Measurements from ENCODE around the gene IRF2BP1. TPM values are rescaled to one million over a fixed set of nuclear protein-coding genes. Genes with fewer than 3 reads are reported as not detected.
A peak's percentile ranks its signal among the peaks of the same experiment; 100 is the strongest.

IRF2BP1 gene
- total RNA-seq, 3 donors from 2014 or later, result 19.0 to 33.7 (median 19.8) TPM

GRCh38 chr19:45920458-45920857 lies 34.5 kb upstream of the IRF2BP1 start:
- Histone ChIP-seq H3K36me3 (ENCODE audit: low read depth) (no peaks in the 10 kb centered on the region), H3K4me1 (ENCODE audit: low read depth) (no peaks in the 10 kb centered on the region), H3K4me3 (no peak overlapping the region), H3K9me3 (no peaks in the 10 kb centered on the region)
- DNase-seq (peak in 1 of 3 donors; percentile 9), ATAC-seq (no peak)
- TF ChIP-seq, protein P1, sequence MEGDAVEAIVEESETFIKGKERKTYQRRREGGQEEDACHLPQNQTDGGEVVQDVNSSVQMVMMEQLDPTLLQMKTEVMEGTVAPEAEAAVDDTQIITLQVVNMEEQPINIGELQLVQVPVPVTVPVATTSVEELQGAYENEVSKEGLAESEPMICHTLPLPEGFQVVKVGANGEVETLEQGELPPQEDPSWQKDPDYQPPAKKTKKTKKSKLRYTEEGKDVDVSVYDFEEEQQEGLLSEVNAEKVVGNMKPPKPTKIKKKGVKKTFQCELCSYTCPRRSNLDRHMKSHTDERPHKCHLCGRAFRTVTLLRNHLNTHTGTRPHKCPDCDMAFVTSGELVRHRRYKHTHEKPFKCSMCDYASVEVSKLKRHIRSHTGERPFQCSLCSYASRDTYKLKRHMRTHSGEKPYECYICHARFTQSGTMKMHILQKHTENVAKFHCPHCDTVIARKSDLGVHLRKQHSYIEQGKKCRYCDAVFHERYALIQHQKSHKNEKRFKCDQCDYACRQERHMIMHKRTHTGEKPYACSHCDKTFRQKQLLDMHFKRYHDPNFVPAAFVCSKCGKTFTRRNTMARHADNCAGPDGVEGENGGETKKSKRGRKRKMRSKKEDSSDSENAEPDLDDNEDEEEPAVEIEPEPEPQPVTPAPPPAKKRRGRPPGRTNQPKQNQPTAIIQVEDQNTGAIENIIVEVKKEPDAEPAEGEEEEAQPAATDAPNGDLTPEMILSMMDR (IDR thresholded peaks at IDR 0.05), result no peak
- intact Hi-C loops (cut with DNase I, micrococcal nuclease), result no loop called here

GRCh38 chr19:45919678-45920077 lies 33.7 kb upstream of the IRF2BP1 start:
- no peak overlapping the region for H3K4me3 ChIP-seq
- intact Hi-C loops (cut with DNase I, micrococcal nuclease), result no loop called here
- H3K9me3 ChIP-seq, result no peaks in the 10 kb centered on the region
- no peaks in the 10 kb centered on the region for H3K4me1 ChIP-seq (ENCODE audit: low read depth)
- H3K36me3 ChIP-seq (ENCODE audit: low read depth), result no peaks in the 10 kb centered on the region
- ATAC-seq (no peak), DNase-seq (peak in 1 of 3 donors; percentile 8)
- TF ChIP-seq, protein P1 (IDR thresholded peaks at IDR 0.05), result no peak

DNA sequence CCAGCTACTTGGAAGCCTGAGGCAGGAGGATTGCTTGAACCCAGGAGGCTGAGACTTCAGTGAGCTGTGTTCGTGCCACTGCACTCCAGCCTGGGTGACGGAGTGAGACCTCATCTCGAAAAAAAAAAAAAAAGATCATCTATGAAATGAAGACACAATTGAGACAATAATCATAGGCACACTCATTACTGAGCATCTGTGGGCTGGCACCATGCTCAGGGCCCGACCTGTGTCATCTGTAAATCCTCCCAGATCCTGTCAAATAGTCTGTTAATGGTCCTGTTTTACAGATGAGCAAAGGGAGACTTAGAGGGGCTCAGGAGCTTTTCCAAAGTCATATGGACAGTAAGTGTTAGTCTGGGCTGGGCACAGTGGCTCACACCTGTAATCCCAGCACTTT lies 32.8 kb upstream of the IRF2BP1 start:
- Histone ChIP-seq H3K9me3 (no peaks in the 10 kb centered on the region), H3K4me1 (ENCODE audit: low read depth) (no peaks in the 10 kb centered on the region), H3K4me3 (no peak overlapping the region), H3K36me3 (ENCODE audit: low read depth) (no peaks in the 10 kb centered on the region)
- TF ChIP-seq, protein P1 (IDR thresholded peaks at IDR 0.05), result no peak
- ATAC-seq, result no peak
- intact Hi-C loops (cut with DNase I, micrococcal nuclease), result no loop called here
- DNase-seq, result no peak

- TF ChIP-seq, protein P1 (IDR thresholded peaks at IDR 0.05), result no peak
- DNase-seq, result no peak
- ATAC-seq, result no peak
- no peak overlapping the region for H3K4me3 ChIP-seq
- H3K4me1 ChIP-seq (ENCODE audit: low read depth), result no peaks in the 10 kb centered on the region
- no peaks in the 10 kb centered on the region for H3K9me3 ChIP-seq
- no peaks in the 10 kb centered on the region for H3K36me3 ChIP-seq (ENCODE audit: low read depth)
- intact Hi-C loops (cut with DNase I, micrococcal nuclease), result no loop called here
Measured at GRCh38 chr19:45917421-45918091, 31.6 kb upstream of the IRF2BP1 start.

DNA sequence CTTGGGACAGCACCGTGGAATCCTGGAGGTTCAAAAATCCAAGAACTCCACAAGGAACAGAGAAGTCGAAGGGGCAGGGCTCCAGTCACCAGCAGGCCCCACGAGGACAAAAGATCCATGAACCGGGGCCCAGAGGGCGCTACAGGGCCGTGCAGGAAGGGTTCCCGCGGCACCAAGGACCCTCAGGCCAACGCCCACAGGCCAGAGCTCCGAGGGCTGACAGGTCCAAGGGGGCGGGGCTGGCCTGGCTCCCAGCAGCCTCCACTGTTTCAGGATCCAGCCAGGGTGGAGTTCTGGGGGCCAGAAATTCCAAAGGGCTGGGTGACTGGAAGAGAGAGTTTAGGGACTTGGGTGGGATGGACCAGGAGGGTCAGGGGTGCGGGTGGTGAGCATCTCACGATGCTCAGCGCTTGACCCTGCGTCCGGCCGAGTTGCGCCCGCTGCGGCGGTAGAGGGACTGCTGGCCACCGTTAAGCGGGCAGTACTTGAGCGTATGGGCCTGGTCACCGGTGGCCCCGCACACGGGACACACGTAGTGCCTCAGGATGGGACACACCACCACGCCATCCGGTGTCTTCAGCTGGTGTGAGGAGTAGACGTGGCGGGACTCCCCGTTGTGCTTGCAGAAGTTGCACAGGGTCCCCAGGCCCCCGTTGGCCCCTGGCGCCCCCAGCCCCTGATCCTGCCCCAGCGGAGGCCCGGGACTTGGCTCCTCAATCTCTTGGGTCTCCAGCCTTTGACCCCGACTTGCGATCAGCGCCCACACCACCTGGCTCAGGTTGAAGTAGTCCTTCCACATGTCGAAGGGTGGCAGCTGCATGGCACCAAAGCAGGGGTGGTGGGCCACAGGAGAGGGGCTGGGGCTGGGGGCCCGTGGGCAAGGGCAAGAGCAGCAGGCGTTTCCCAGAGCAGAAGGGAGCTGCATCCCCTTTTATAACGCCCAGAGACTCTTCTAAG lies 28.2 kb upstream of the IRF2BP1 start, which contains the start of gene NANOS2:
Gene NANOS2, minus strand, starts transcription at position 905 of the 957 bp plus-strand sequence. Its CDS starts 85 bp downstream, at position 820.
- H3K4me1 ChIP-seq (ENCODE audit: low read depth), result no peaks in the 10 kb centered on the region
- DNase-seq (no peak), ATAC-seq (no peak)
- H3K9me3 ChIP-seq, result no peaks in the 10 kb centered on the region
- TF ChIP-seq, protein P1 (IDR thresholded peaks at IDR 0.05), result no peak
- intact Hi-C loops (cut with DNase I, micrococcal nuclease), result no loop called here
- H3K36me3 ChIP-seq (ENCODE audit: low read depth), result no peaks in the 10 kb centered on the region
- H3K4me3 ChIP-seq, result no peak within 1 kb of the TSS

Data from mucosa of descending colon (tissue), 3 donors.